HT-29 (cell line): ENCODE measurements around the gene ZBBX. TPM values are rescaled to one million over a fixed set of nuclear protein-coding genes. Genes with fewer than 3 reads are reported as not detected.

Experiments
- DNase-seq: peaks from one replicate; pipeline ENCODE4 v3.0.0-alpha.2; 2015; ENCODE audit warnings: low spot score
- total RNA-seq: library from RNA; depleted of rRNA; stranded (reverse); fragments of >200 nt; shearing (Covaris generic); gene quantifications from 2 replicates; pipeline ENCODE4 v1.2.3, GENCODE V29; 2014

Gene ZBBX
- total RNA-seq, 1 experiment from 2014 or later, result not detected

DNA sequence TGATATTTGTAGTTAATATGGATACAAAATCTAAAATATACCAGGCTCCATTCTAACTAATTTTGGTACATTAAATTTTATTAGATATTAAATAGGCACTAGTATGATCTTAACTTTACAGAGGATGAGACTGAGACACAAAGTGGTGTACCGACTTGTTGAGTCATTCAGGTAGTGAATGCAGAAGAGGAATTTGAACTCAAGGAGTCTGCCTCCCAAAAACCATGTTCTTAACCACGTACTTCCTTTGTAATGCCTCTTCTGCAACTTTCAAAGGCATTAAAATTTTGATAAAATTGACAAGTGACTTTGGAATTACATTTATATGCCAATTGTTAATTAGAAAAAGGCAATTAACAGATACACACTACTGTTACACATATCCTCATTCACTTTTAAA is 61.8 kb downstream of the ZBBX start:
- DNase-seq, result no peak

DNA sequence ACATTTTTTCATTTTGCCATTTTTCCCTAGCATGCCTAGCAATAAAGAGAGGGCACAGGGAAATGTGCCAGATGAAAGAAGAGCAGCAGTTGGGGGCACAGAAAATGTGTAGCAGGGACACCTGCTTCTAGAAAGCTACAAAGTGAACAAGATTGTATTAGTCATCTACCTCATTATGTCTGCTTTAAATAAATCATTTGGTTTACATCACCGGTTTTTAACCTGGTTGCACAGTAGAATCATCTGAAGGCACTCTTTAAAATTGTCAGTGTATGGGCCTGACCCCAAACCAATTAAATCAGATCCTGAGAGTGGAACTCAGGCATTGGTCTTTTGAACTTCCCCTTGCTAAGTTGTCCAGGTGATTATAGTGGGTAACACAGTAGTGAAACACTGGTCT is 73.8 kb downstream of the ZBBX start:
- no peak for DNase-seq

DNA sequence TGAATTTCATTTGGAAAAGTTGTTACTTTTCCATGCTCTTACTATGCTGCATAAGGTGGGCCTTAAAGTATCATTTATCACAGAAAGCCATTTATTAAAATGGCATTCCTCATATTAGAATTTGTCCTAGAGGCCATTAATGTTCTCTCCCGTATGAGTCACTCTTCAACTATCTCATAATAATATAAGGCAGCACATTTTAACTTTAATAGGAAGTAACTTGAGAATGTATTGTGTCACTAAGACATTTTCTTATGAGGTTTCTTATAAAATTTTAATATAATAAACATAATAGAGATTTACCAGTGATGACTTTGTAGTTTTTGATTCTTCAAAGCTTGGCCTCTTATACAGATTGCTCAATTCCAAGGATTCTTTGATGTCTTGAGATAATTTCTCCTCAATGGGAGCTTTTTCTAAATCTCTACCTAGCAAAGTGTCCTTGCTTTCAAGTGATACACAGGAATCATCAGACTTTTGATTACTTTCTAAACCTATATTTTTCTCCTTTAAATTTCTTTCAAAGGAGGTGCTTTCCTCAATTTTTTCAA is 74.7 kb downstream of the ZBBX start:
- DNase-seq, result no peak

- DNase-seq, result no peak
Measured at GRCh38 chr3:167304077-167304476, 76.0 kb downstream of the ZBBX start.

- no peak for DNase-seq
Measured at GRCh38 chr3:167302678-167303077, 77.4 kb downstream of the ZBBX start.

DNA sequence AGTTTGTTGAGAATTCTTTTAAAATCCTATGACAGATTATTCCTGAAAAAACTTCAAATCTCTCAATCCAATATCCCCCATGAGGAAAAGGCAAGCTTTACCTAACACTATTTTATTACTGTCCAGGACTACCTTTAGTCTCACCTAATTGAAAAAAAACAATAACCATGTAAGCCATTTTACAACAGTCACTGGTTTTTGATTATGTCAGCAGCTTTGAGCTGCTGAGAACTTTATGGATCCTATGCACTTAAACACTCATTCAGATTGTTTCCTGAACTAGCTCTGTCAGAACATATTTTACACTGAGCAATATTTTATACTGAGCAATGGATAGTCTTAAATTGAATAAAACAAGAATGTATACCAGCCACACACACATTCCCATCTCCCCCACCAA is 79.9 kb downstream of the ZBBX start:
- DNase-seq, result no peak

- no peak for DNase-seq
Measured at GRCh38 chr3:167289435-167289834, 90.7 kb downstream of the ZBBX start.

DNA sequence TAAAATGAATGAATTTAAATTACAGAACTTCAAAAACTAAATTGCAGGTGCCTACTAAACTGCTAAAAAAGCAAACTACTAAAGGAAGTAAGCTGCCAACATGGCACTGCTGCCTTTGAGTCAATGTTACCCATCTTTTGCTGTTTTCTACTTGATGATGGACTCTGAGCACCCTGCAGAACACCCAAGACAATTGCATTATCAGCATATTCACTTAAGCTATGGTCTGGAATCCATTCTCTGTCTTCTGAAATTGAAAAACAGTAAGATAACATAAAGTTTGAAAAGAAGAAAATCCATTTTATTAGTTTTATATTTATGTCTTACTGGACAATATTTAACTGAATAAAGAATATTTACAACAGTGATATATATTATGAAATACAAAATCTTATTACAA is 91.4 kb downstream of the ZBBX start:
- DNase-seq, result no peak

- DNase-seq, result no peak
Measured at GRCh38 chr3:167287308-167287707, 92.8 kb downstream of the ZBBX start.

GRCh38 chr3:167274141-167274874 is 105.8 kb downstream of the ZBBX start:
- DNase-seq, result no peak

DNA sequence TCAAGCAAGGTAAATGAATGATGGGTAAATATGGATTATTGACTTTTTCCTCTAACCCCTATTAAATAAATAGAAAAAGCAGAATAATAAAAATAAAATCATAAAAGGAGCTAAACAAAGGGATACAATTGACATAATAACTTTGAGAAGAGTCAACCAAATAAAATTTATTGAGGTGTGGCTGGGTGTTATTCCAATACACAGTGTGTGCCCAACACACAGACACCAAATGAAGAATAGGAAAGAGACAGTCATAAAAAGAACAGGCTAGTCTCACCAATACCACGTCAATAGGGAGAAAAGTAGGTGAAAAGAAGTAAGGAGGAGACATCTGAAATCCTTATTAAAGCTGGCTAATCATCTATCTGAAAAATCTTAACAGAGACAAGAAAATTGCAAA is 127.1 kb downstream of the ZBBX start:
- no peak for DNase-seq

DNA sequence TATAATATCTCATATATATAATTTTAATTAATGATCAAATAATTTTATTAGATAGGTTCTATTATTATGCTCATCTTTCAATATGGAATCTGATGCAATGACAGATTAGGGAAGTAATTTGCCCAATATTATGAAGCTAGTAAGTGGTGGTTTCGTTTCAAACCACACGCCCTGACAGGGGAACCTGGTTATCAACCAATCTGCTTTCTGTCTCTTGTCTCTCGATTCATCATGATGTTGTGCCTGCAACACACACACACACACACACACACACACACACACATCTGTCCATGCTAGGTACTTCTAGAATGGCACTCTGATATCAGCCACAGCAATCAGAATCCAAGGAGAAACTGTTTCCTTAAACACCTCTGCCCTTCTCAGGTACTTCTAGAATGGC is 128.4 kb downstream of the ZBBX start:
- no peak for DNase-seq

DNA sequence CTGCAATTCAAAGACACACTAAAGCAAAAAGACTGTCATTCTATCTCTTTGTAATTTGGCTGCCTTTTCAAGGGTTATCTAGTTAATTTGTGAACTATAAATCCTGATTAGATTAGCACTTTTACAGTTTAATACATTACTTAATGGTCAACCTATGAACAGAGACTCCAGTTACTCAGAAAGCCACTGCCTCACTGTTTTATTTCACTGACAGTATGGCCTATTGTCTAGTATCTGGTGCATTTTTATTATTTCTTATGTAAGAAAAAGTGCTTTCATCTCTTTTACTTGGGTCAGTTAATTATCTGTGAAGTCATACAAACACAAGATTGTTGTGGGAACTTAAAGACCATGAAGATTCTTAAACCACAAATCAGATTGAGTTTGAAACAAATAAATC is 133.8 kb downstream of the ZBBX start:
- DNase-seq, result no peak

- DNase-seq, result no peak
Measured at GRCh38 chr3:167241048-167241845, 138.8 kb downstream of the ZBBX start.

GRCh38 chr3:167228135-167228534 is 152.0 kb downstream of the ZBBX start:
- DNase-seq, result no peak

- no peak for DNase-seq
Measured at GRCh38 chr3:167225821-167226220, 154.3 kb downstream of the ZBBX start.

DNA sequence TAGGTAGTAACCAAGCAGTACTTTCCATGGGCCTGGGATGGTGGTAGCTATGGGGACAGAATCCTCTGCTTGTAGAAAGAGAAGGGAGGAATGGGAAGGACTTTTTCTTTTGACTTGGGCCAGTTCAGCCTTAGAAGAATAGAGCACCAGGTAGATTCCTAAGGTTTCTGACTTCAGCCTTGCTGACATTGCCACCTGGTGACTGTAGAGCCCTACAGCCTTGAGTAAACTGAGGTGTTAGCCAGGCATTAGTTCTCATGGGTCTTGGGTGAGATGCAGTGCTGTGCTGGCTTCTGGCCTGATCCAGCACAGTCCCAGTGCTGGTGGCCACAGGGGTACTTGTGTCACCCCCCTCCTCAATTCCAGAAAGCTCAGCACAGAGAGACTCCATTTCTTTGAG is 171.1 kb downstream of the ZBBX start:
- DNase-seq, result peak; percentile 13

- no peak for DNase-seq
Measured at GRCh38 chr3:167203062-167203461, 177.0 kb downstream of the ZBBX start.

DNA sequence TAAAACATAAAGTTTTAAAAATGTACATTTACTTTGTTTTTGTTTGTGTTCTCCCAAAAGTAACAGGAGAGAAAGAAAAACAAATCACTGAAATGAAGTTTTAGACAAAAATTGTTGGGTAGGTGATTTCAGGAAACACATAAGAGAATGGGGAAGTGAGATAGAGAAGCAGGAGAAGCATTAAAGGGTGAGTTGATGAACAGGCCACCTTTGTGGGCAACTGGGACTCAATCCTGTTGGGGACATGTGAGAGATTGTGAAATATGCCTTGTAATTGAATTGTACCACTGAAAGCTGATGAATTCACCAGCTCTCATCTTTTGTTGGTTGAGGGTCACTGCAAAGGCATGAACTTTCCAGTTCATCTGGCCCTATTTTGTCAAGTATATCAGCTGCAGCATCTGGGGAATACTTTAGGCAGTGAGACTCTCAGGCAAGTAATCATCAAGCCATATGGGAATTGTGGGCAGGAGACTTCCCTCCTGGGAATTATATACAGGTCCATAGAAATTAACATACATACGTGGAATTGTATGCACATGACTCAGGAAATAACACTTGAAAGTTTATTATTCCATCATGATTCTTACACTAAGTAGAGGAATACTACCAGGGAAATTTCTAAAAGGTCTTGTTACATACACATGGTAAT is 181.0 kb downstream of the ZBBX start:
- no peak for DNase-seq
